Stimulated activated naive CD8-positive, alpha-beta T cell treated with anti-CD3 and anti-CD28 coated beads, Interleukin-15, amount 100 ng/mL, for 72 hours (primary cell): ENCODE data around the gene POLRMT.

Experiments
- ATAC-seq: fragments of 150-1000 bp; cut with Tn5 transposase; 2 replicates; pipeline ENCODE4 v1.10.0; 2021; ENCODE audit warnings: mild to moderate bottlenecking, moderate library complexity
- DNase-seq, 2 donors: peaks; one replicate each; pipeline ENCODE4 v3.0.0; 2021 to 2022
- H3K27ac Mint-ChIP-seq, 2 donors: one replicate each; pipeline ENCODE4 v1.8.0; 2022; ENCODE audit warnings: mild to moderate bottlenecking in 2 of 2, mixed read lengths in 2 of 2, moderate library complexity in 2 of 2
- H3K27me3 Mint-ChIP-seq: one replicate; pipeline ENCODE4 v1.8.0; 2022; ENCODE audit warnings: mixed read lengths
- H3K4me1 Mint-ChIP-seq: one replicate; pipeline ENCODE4 v1.8.0; 2022; ENCODE audit warnings: mild to moderate bottlenecking, mixed read lengths
- H3K4me3 Mint-ChIP-seq, 2 donors: one replicate each; pipeline ENCODE4 v1.8.0; 2022; ENCODE audit warnings: mild to moderate bottlenecking in 2 of 2, mixed read lengths in 2 of 2, moderate library complexity in 1 of 2
- H3K9me3 Mint-ChIP-seq, 2 donors: one replicate each; pipeline ENCODE4 v1.8.0; 2022; ENCODE audit warnings: mixed read lengths in 2 of 2

Gene POLRMT

DNA sequence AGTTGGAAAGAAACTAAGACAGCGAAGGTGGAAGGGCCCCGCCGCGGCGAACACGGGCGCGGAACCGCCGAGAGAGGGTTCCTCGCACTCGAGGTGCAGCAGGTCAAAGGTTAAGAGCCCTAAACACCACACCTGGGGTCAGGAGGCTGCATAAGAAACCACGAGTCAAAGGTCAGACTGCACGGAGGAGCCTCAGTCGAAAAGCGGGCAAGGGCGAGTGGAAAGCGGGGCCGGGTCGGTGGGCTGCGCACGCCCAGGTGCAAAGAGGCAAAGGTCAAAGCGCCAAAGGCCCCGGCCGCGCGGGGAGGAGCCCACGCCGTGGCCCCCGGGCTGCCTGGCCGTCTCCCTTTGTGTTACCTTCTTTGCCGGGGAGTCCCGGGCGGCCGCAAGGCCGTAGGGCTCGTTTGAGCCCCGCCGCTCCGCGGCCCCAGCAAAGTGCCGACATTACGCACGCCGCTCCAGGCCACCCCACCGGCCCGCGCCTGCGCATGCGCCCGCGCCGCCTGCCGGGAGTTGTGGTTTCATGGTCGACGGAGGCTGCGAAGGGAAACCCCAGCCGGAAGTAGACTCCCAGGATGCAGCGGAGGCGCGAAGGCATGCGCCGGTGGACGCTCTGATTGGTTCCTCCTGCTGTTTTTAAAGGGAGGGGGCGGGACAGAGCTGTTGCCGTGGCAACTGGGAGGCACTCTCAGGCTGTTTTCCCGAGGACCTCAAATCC lies at the start of gene POLRMT:
Gene POLRMT, minus strand, starts transcription at position 470 of the 718 bp plus-strand sequence. Its CDS starts 25 bp downstream, at position 445.
- peak; percentile 96 for ATAC-seq
- Mint-ChIP-seq H3K9me3 (no peaks in the 10 kb centered on the region), H3K4me3 (peak within 1 kb of the TSS; percentile 87 to 99), H3K27me3 (no peaks in the 10 kb centered on the region), H3K4me1 (peaks cover 53% of the 10 kb centered on the region), H3K27ac (peak within 1 kb of the TSS; percentile 89 to 96)
- DNase-seq, result peak; percentile 92 to 97

DNA sequence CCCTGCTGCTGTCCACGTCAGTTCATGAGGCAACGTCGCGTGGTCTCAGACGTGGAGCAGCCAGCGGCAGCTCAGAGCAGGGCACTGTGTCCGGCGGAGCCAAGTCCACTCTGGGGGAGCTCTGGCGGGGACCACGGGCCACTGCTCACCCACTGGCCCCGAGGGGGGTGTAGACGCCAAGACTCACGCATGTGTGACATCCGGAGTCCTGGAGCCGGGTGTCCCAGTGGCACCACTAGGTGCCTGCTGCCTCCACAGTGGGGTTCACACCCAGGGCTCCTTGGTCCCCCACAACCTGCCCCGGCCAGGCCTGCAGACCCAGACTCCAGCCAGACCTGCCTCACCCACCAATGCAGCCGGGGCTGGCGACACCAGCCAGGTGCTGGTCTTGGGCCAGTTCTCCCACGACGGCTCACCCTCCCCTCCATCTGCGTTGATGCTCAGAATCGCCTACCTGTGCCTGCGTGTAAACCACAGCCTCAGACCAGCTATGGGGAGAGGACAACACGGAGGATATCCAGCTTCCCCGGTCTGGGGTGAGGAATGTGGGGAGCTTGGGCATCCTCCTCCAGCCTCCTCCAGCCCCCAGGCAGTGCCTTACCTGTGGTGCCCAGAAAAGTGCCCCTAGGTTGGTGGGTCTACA lies 49.5 kb upstream of the POLRMT start:
- H3K27me3 Mint-ChIP-seq, result no peaks in the 10 kb centered on the region
- H3K4me1 Mint-ChIP-seq, result peaks cover 14% of the 10 kb centered on the region
- H3K4me3 Mint-ChIP-seq, result no peak overlapping the region
- H3K27ac Mint-ChIP-seq, result no peak overlapping the region
- no peak for DNase-seq
- no peak for ATAC-seq
- no peaks in the 10 kb centered on the region for H3K9me3 Mint-ChIP-seq

DNA sequence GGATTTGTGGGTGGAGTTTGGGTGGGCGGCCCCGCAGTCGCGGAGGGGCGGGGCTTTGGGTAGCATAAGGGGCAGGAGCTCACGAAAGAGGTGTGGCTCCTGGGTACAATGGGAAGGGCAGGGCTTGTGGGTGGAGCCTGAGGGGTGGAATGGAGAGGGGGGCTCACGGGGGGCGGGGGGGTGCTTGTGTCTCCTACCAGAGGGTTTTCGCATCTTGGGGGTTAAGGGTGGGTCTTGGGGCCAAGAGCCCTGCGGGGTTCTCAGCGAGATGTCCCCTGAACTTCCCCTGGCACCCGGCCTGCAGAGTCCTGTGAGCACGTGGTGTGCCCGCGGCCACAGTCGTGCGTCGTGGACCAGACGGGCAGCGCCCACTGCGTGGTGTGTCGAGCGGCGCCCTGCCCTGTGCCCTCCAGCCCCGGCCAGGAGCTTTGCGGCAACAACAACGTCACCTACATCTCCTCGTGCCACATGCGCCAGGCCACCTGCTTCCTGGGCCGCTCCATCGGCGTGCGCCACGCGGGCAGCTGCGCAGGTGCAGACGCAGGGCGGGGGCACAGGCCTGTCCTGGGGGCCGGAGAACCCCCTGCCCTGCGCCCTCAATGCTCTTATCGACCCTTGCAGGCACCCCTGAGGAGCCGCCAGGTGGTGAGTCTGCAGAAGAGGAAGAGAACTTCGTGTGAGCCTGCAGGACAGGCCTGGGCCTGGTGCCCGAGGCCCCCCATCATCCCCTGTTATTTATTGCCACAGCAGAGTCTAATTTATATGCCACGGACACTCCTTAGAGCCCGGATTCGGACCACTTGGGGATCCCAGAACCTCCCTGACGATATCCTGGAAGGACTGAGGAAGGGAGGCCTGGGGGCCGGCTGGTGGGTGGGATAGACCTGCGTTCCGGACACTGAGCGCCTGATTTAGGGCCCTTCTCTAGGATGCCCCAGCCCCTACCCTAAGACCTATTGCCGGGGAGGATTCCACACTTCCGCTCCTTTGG lies 48.0 kb upstream of the POLRMT start:
- H3K27ac Mint-ChIP-seq, result peak overlapping the region; percentile 98 to 99

DNA sequence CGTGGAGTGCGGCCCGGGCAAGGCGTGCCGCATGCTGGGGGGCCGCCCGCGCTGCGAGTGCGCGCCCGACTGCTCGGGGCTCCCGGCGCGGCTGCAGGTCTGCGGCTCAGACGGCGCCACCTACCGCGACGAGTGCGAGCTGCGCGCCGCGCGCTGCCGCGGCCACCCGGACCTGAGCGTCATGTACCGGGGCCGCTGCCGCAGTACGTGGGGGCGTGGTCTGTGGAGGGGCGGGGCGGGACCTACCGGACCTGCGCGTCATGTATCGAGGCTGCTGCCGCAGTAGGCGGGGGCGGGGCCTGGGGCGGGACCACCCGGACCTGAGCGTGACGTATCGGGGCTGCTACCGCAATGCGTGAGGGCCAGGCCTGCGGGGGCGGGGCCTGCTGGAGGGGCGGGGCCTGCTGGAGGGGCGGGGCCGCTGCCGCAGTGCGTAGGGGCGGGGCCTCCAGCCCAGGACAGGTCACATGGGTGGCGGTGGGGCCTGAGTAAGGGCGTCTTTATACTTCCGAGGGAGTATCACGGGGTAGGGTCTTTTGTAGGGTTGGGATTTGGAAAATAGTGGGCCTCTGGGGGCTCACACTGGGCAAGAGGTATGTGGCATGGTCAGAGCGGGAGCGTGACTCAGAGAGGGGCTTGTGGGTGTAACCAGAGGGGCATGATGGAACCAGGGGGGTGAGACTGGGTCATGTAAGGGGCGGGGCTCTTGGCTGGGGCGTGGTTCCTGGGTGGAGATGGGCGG lies 47.1 kb upstream of the POLRMT start:
- no peaks in the 10 kb centered on the region for H3K9me3 Mint-ChIP-seq
- H3K27me3 Mint-ChIP-seq, result peaks cover 5% of the 10 kb centered on the region
- peak overlapping the region; percentile 98 to 99 for H3K27ac Mint-ChIP-seq
- DNase-seq (peak; percentile 97 to 99), ATAC-seq (peak; percentile 86)
- peak overlapping the region; percentile 86 to 88 for H3K4me3 Mint-ChIP-seq
- H3K4me1 Mint-ChIP-seq, result peaks cover 17% of the 10 kb centered on the region

More for the DNA sequence above, 48.0 kb upstream of the POLRMT start:
- DNase-seq (peak in 1 of 2 donors; percentile 51), ATAC-seq (no peak)
- peak overlapping the region; percentile 86 to 88 for H3K4me3 Mint-ChIP-seq
- H3K27me3 Mint-ChIP-seq, result no peaks in the 10 kb centered on the region
- H3K4me1 Mint-ChIP-seq, result peaks cover 14% of the 10 kb centered on the region
- H3K9me3 Mint-ChIP-seq, result no peaks in the 10 kb centered on the region

DNA sequence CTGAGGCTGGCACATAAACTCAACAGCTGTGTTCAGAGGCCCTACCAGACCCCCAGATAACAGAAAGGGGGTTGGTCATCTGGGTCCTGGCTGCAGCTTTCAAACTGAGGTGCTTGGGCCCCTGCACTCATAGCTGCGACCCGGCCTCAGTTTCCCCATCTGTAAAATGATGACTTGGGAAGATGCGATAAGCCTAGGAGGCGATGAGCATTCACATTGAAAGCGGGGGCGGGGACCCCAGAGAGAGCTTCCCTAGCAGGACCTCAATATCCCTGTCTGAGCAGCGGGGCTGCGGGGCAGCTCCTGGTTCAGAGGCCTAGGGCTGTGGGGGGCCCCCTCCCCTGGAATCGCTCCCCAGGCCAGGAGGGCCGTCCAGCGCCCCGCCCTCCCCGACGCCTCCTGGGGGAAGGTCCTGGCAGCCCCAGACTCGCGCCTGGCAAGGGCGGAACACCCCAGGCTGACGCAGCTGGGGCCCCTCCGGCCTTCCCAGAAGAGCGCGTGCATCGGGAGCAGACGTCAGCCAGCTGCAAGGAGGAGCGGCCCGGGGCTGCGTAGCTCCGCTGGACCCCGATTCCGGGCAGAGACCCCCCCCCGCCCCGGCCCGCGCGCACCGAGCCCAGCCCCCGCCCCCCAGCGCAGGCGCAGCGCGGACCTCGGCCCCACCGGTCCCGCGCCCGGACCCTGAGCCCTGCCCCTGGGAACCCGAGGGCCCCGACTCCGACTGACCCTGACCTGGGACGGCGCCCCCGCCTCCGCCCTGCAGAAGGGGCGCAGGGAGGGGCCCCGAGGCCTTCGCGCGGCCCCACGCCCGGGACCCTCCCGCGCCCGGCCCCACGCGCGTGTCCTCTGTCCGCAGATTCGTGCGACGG lies 46.3 kb upstream of the POLRMT start:
- DNase-seq, result peak in 1 of 2 donors; percentile 43
- no peaks in the 10 kb centered on the region for H3K9me3 Mint-ChIP-seq
- H3K27ac Mint-ChIP-seq, result peak overlapping the region in 1 of 2 donors; percentile 59

DNA sequence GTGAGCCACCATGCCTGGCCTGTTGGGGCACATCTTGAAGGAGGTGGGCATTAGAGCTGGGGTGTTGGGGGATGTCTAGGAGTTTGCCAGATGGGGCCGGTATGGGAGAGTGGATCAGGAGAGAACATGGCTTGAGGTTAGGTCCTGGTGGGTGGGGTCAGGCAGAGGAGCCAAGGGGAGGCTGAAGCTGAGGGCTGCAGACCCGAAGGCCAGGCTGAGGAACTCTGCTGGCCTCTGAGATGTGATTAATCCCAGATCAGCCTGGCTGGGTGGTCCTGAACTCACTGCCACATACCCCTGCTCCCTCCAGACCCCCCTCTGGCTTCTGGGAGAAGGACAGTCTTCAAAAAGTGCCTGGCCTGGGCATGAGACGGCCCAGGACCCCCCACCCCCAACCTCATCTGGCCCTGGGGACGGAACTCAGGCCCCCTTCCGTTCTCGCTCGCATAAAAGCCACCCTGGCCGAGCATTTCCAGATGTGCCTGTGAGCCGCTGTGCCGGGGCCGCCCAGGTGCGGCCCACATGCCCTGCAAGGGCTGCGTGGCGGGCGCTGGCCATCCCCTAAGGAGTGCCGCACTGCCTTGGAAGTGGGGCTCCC lies 45.6 kb upstream of the POLRMT start:
- H3K4me3 Mint-ChIP-seq, result peak overlapping the region; percentile 74 to 76
- H3K27me3 Mint-ChIP-seq, result peaks cover 18% of the 10 kb centered on the region
- ATAC-seq (no peak), DNase-seq (no peak)
- H3K9me3 Mint-ChIP-seq, result no peaks in the 10 kb centered on the region
- peak overlapping the region in 1 of 2 donors; percentile 59 for H3K27ac Mint-ChIP-seq
- peaks cover 23% of the 10 kb centered on the region for H3K4me1 Mint-ChIP-seq

More for the DNA sequence above, 46.3 kb upstream of the POLRMT start:
- Mint-ChIP-seq H3K27me3 (peaks cover 13% of the 10 kb centered on the region), H3K4me1 (peaks cover 23% of the 10 kb centered on the region), H3K4me3 (peak overlapping the region; percentile 74 to 76)
- ATAC-seq, result peak; percentile 29

DNA sequence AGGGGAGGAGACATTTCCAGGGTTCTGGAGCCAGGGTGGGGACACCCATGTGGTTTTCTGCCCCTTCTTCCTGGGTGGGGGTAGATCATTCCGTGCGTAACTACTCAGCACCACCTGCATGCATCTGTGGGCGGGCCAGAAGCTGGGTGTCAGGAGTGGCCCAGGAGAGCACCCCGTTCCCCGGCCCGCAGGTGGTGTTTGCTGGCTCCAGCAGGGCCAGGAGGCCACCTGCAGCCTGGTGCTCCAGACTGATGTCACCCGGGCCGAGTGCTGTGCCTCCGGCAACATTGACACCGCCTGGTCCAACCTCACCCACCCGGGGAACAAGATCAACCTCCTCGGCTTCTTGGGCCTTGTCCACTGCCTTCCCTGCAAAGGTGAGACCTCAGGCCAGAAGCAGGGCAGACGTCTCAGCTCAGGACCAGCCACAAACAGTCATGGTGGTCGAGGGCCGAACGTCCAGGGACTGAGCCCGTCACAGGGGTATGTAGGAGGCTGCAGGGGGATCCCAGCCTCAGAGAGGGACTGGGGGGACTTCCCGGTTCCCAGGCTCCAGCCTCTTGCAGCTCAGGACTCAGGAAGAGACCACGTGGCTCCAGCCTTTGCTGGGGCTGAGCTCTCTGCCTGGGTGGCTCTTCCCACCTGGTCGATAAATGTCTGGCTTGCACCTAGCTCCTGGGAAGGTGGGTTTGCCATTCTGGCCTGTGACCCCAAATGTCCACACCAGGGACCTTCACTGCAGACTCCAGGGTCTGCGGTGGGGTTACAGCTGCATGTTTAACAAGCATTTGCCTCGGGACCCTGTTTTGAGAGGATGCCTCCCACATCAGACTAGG lies 44.5 kb upstream of the POLRMT start:
- Mint-ChIP-seq H3K9me3 (no peaks in the 10 kb centered on the region), H3K27me3 (peaks cover 23% of the 10 kb centered on the region), H3K27ac (no peak overlapping the region), H3K4me1 (peaks cover 23% of the 10 kb centered on the region), H3K4me3 (peak overlapping the region in 1 of 2 donors; percentile 19)
- DNase-seq (no peak), ATAC-seq (no peak)

DNA sequence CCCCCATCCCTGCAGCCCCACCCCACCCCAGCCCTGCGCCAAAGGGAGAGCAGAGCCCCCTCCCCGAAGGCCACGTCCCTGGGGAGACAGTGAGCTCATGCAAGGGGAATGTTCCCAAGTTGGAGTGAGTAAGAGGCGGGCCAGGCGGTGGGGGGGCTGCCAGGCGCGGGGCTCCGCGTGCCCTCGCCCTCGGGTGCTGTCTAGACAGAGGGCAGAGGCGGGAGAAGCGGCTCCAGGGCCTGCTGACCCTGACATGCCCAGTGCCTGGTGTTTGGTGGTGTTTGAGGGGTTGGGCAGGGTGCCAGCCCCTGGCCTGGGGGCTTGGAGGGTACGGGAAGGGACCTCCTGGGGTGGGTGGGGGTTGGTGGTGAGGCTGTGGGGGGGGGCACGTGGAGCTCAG lies 43.9 kb upstream of the POLRMT start:
- Mint-ChIP-seq H3K27me3 (peaks cover 23% of the 10 kb centered on the region), H3K27ac (no peak overlapping the region), H3K4me1 (peaks cover 23% of the 10 kb centered on the region), H3K9me3 (no peaks in the 10 kb centered on the region), H3K4me3 (no peak overlapping the region)
- ATAC-seq, result no peak
- no peak for DNase-seq

DNA sequence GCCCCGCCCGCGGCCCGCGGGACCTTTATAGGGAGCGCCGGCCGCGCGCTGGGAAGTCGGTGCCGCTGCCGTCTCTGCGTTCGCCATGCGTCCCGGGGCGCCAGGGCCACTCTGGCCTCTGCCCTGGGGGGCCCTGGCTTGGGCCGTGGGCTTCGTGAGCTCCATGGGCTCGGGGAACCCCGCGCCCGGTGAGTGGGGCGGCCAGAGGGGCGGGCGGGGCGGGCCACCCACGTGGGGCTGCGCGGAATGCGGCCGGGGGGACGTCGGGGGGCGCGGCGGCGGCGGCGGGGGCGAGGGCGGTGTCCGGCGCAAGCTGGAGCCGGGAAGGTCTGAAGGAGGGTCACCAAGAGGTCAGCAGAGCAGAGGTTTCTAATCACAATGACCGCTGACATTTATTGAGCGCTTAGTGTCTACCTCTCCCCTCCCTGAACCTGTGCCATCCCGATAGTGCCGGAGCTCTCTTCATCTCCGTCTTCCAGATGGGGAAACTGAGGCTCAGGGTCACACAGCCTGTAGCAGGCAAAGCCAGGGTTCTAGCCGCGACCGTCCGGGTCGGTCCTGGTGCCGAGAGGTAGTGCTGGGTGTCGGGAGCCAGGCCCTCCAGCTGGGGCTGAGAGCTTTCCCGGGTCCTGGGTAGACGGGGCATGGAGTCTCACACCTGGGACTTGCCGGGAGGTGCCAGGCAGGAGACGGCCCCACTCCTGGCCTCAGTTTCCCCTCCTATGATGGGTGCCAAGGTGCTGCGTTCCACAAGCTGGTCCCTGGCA lies 43.2 kb upstream of the POLRMT start, which contains the start of gene FSTL3:
Gene FSTL3, plus strand, starts transcription at position 54 of the 767 bp plus-strand sequence. Its CDS starts 32 bp downstream, at position 86.
- Mint-ChIP-seq H3K4me3 (peak within 1 kb of the TSS in 1 of 2 donors; percentile 9), H3K27me3 (peaks cover 23% of the 10 kb centered on the region), H3K9me3 (no peaks in the 10 kb centered on the region), H3K27ac (no peak within 1 kb of the TSS), H3K4me1 (peaks cover 20% of the 10 kb centered on the region)
- DNase-seq, result no peak
- ATAC-seq, result no peak

DNA sequence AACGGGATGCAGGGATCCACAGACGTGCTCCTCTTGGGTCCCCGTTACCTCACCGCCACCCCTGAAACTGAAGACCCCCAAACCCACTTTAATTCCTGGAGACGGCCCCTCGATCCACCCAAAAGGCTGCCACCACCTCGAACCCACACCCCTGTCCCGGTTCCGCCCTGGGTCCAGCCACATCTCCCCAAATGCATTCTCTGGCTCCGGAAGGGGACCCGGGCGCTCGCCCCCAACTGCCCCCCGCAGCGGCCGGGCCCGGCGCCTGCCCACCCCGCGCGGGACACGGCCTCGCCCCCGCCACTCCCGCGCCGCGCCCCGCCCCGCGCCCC lies 42.6 kb upstream of the POLRMT start:
- Mint-ChIP-seq H3K9me3 (no peaks in the 10 kb centered on the region), H3K27ac (no peak overlapping the region), H3K27me3 (peaks cover 23% of the 10 kb centered on the region), H3K4me1 (peaks cover 15% of the 10 kb centered on the region), H3K4me3 (peak overlapping the region in 1 of 2 donors; percentile 9)
- DNase-seq (no peak), ATAC-seq (no peak)

DNA sequence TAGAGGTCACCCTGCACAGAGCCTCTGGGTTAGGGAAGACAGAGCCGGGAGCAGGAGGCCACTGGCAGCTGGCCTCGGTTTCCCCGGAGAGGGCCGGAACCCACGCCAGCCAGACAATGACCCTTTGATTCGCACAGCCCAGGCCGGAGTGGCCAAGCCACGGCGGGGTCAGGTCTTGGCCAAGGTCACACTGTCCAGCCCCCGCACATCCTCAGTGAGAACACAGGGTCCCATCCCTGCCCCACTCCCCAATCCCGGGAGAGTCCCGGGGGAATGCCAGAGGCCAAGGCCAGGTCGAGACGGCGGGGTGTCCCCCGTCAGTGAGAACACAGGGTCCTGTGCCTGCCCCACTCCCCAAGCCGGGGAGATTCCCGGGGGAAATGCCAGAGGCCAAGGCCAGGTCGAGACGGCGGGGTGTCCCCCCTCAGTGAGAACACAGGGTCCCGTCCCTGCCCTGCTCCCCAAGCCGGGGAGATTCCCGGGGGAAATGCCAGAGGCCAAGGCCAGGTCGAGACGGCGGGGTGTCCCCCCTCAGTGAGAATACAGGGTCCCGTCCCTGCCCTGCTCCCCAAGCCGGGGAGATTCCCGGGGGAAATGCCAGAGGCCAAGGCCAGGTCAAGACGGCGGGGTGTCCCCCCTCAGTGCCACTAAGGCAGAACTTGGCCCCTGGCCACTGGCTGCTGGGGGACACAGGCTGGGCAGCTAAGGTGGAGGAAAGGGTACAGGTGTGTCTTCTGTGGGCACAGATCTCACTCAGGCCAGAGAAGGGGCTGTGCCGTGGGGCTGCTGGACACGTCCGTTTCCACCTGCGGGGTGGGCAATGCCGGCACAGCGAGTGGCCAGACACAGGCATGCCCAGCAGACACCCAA lies 41.2 kb upstream of the POLRMT start:
- no peak for ATAC-seq
- Mint-ChIP-seq H3K27ac (no peak overlapping the region), H3K4me3 (no peak overlapping the region), H3K4me1 (peaks cover 15% of the 10 kb centered on the region), H3K9me3 (no peaks in the 10 kb centered on the region), H3K27me3 (peaks cover 25% of the 10 kb centered on the region)
- no peak for DNase-seq

DNA sequence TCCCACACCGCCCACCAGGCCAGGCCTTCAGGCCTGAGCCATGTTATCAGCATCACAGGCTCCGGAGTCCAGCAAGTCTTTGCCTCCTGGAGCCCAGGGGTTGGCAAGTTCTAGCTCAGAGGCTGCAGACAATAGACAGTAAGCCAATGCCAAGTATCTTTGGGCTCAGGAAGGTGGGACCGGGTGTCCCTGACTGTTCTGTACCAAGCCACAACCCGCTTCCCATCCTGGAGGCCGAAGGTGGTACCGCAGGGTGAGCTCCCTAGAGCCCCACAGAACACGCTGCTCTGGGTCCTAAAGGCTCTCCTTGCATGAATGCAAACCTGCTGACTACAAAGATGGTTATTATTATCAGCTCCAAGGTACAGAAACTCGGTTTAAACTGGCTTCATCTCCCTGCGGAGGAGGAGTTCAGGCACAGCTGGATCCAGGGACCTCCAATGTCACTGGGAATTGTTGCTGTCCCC lies 37.3 kb upstream of the POLRMT start:
- H3K4me1 Mint-ChIP-seq, result peaks cover 8% of the 10 kb centered on the region
- DNase-seq (no peak), ATAC-seq (no peak)

More for the DNA sequence above, 37.3 kb upstream of the POLRMT start:
- no peaks in the 10 kb centered on the region for H3K9me3 Mint-ChIP-seq
- no peak overlapping the region for H3K4me3 Mint-ChIP-seq
- peaks cover 27% of the 10 kb centered on the region for H3K27me3 Mint-ChIP-seq
- H3K27ac Mint-ChIP-seq, result no peak overlapping the region
